Stimulated activated CD4-positive, alpha-beta T cell treated with anti-CD3 and anti-CD28 coated beads, Interleukin-15, amount 100 ng/mL, for 1 hour (primary cell): ENCODE results near the gene FOSB.
A peak's percentile ranks its signal among the peaks of the same experiment; 100 is the strongest.

Experiments used
- DNase-seq, 2 donors: peaks; one replicate each; pipeline ENCODE4 v3.0.0-alpha.2; 2020; ENCODE audit warnings: low read depth in 1 of 2, low spot score in 1 of 2

FOSB gene

GRCh38 chr19:45522010-45522941 is 54.5 kb downstream of the FOSB start:
- no peak for DNase-seq

- peak; percentile 38 to 56 for DNase-seq
Observed at GRCh38 chr19:45523642-45524256, 56.0 kb downstream of the FOSB start.

- no peak for DNase-seq
Observed at GRCh38 chr19:45524575-45525129, 56.9 kb downstream of the FOSB start.
